ENCODE measurements around the gene SDHAF2.

- no peak for TF ChIP-seq EZH2 (IDR thresholded peaks at IDR 0.05; ENCODE audit: borderline replicate concordance, low read depth, low read length, poor library complexity, severe bottlenecking)
- TF ChIP-seq, protein P1, sequence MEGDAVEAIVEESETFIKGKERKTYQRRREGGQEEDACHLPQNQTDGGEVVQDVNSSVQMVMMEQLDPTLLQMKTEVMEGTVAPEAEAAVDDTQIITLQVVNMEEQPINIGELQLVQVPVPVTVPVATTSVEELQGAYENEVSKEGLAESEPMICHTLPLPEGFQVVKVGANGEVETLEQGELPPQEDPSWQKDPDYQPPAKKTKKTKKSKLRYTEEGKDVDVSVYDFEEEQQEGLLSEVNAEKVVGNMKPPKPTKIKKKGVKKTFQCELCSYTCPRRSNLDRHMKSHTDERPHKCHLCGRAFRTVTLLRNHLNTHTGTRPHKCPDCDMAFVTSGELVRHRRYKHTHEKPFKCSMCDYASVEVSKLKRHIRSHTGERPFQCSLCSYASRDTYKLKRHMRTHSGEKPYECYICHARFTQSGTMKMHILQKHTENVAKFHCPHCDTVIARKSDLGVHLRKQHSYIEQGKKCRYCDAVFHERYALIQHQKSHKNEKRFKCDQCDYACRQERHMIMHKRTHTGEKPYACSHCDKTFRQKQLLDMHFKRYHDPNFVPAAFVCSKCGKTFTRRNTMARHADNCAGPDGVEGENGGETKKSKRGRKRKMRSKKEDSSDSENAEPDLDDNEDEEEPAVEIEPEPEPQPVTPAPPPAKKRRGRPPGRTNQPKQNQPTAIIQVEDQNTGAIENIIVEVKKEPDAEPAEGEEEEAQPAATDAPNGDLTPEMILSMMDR (conservative IDR thresholded peaks at IDR 0.05; ENCODE audit: low read depth, low read length), result no peak
These were observed 16.4 kb upstream of the SDHAF2 start for GRCh38 chr11:61413496-61413895.
